ENCODE measurements around the gene ANKRD18B. TPM values are rescaled to one million over a fixed set of nuclear protein-coding genes. Genes with fewer than 3 reads are reported as not detected.
"Not testable (repeated sequence)": the region's sequence is repeated elsewhere in the genome, so short reads cannot be mapped to it uniquely, and the experiment has no call there.

The ANKRD18B gene
- total RNA-seq, 1 experiment from 2014 or later, result 4.6 TPM

DNA sequence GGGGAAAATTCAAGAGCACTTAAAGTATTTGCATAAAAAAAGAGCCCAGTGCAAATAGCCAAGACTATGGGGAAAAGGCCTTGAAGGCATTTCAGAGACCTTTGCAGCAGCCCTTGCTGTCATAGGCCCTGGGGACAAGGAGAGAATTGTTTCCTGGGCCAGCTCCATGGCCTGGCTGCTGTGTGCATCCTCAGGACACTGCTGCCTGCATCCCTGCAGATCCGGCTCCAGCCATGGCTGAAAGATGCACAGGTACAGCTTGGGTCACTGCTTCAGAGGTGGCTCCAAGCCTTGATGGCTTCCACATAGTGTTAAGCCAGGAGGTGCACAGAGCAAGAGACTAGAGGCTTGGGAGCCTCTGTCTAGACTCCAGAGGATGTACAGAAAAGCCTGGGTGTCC is 55.9 kb downstream of the ANKRD18B start:
- H3K27ac ChIP-seq; intact Hi-C loops (cut with micrococcal nuclease; ENCODE audit: unreplicated experiment); H3K4me1 ChIP-seq (replicated peaks; ENCODE audit: insufficient read depth); H3K4me2 ChIP-seq; H3K4me3 ChIP-seq; H2AFZ ChIP-seq; POLR2A ChIA-PET (ENCODE audit: unreplicated experiment); H3F3A ChIP-seq (ENCODE audit: insufficient read depth, low read depth); DNase-seq; H3K9me2 ChIP-seq (ENCODE audit: insufficient read depth); H3K79me2 ChIP-seq (ENCODE audit: low read depth); CTCF ChIA-PET; BruUV-seq (replicated peaks); H3K9me3 ChIP-seq (ENCODE audit: insufficient read depth, low read depth); H4K20me1 ChIP-seq (ENCODE audit: insufficient read depth); H3K27me3 ChIP-seq (ENCODE audit: insufficient read depth, low read depth); H3K36me3 ChIP-seq (ENCODE audit: low read depth): not testable (repeated sequence)

DNA sequence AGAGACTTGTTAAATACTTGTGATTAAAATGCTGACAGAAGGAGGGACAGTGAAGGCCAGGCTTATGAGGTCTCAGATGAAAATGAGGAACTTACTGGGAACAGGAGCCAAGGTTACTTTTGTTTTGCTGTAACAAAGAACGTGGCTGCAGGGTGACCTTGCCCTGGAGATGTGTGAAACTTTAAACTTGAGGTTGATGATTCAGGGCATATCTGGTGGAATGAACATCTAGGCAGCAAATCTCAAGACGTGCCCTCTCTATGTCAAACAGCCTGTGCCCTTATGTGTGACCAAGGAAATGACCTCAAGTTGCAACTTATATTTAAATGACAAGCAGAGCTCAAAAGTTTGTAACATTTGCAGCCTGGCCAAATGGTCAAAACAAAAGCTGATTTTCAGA is 58.6 kb downstream of the ANKRD18B start:
- BruUV-seq (replicated peaks); H3K9me3 ChIP-seq (ENCODE audit: insufficient read depth, low read depth); POLR2A ChIA-PET (ENCODE audit: unreplicated experiment): not testable (repeated sequence)

DNA sequence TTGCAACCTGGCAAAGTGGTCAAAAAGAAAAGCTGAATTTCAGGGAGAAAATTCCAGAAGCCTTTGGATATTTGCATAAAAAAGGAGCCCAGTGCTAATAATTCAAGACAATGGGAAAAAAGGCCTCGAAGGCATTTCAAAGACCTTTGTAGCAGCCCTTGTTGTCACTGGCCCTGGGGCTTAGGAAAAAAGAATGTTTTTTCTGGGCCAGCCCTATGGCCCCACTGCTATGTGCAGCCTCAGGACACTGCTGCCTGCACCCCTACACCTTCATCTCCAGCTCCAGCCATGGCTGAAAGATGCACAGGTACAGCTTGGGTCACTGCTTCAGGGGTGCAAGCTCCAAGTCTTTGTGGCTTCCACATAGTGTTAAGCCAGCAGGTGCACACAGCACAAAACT is 62.1 kb downstream of the ANKRD18B start:
- H3K79me2 ChIP-seq (ENCODE audit: low read depth); POLR2A ChIA-PET (ENCODE audit: unreplicated experiment): not testable (repeated sequence)

More for the DNA sequence above, 58.6 kb downstream of the ANKRD18B start:
- H3K36me3 ChIP-seq (ENCODE audit: low read depth); H3K4me3 ChIP-seq; H3K27ac ChIP-seq; H3F3A ChIP-seq (ENCODE audit: insufficient read depth, low read depth); H3K27me3 ChIP-seq (ENCODE audit: insufficient read depth, low read depth); H3K79me2 ChIP-seq (ENCODE audit: low read depth); DNase-seq; intact Hi-C loops (cut with micrococcal nuclease; ENCODE audit: unreplicated experiment); H4K20me1 ChIP-seq (ENCODE audit: insufficient read depth); H2AFZ ChIP-seq; H3K4me2 ChIP-seq; H3K4me1 ChIP-seq (replicated peaks; ENCODE audit: insufficient read depth); CTCF ChIA-PET; H3K9me2 ChIP-seq (ENCODE audit: insufficient read depth): not testable (repeated sequence)

DNA sequence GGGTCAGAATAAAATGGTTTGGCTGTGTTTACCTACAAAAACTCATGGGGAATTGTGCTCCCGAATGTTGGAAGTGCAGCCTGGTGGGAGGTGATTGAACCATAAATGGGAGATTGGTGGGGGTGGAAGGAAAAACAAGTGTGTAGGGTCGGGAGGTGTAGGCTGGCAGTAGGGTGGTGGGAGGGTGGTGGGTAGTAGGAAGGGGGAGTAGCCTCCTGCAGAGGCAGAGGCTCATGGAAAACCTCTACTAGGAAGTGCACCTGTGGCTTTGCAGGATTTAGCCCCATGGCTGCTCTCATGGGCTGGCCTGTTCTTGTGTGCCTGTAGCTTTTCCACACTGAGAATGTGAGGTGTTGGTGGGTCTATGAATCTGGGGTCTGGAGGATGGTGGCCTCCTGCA is 63.7 kb downstream of the ANKRD18B start:
- CTCF ChIA-PET; H3K79me2 ChIP-seq (ENCODE audit: low read depth); POLR2A ChIA-PET (ENCODE audit: unreplicated experiment); H3K36me3 ChIP-seq (ENCODE audit: low read depth); H3K4me1 ChIP-seq (replicated peaks; ENCODE audit: insufficient read depth); H3F3A ChIP-seq (ENCODE audit: insufficient read depth, low read depth); H3K4me3 ChIP-seq; DNase-seq; H3K27me3 ChIP-seq (ENCODE audit: insufficient read depth, low read depth); BruUV-seq (replicated peaks); H3K4me2 ChIP-seq; H2AFZ ChIP-seq; H4K20me1 ChIP-seq (ENCODE audit: insufficient read depth); H3K9me3 ChIP-seq (ENCODE audit: insufficient read depth, low read depth); H3K9me2 ChIP-seq (ENCODE audit: insufficient read depth); H3K27ac ChIP-seq; intact Hi-C loops (cut with micrococcal nuclease; ENCODE audit: unreplicated experiment): not testable (repeated sequence)

More for the DNA sequence above, 62.1 kb downstream of the ANKRD18B start:
- BruUV-seq (replicated peaks); H3K4me2 ChIP-seq; intact Hi-C loops (cut with micrococcal nuclease; ENCODE audit: unreplicated experiment); DNase-seq; H3K27me3 ChIP-seq (ENCODE audit: insufficient read depth, low read depth); H3F3A ChIP-seq (ENCODE audit: insufficient read depth, low read depth); H3K4me3 ChIP-seq; H2AFZ ChIP-seq; H4K20me1 ChIP-seq (ENCODE audit: insufficient read depth); H3K4me1 ChIP-seq (replicated peaks; ENCODE audit: insufficient read depth); H3K9me3 ChIP-seq (ENCODE audit: insufficient read depth, low read depth); H3K27ac ChIP-seq; CTCF ChIA-PET; H3K36me3 ChIP-seq (ENCODE audit: low read depth); H3K9me2 ChIP-seq (ENCODE audit: insufficient read depth): not testable (repeated sequence)

DNA sequence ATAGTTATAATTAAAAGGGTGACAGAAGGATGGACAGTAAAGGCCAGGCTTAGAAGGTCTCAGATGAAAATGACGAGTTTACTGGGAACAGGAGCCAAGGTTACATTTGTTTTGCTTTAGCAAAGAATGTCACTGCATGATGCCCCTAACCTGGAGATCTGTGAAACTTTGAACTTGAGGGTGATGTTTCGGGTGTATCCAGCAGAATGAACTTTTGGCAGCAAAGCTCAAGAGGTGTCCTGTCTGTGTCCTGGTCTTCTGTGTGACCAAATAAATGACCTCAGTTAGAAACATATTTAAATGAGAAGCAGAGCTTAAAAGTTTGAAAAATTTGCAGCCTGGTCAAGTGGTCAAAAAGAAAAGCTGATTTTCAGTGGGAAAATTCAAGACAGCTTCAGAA is 64.8 kb downstream of the ANKRD18B start:
- H3K27ac ChIP-seq; POLR2A ChIA-PET (ENCODE audit: unreplicated experiment); BruUV-seq (replicated peaks); CTCF ChIA-PET; H3K9me2 ChIP-seq (ENCODE audit: insufficient read depth); H3K4me2 ChIP-seq; H3F3A ChIP-seq (ENCODE audit: insufficient read depth, low read depth); H2AFZ ChIP-seq; H4K20me1 ChIP-seq (ENCODE audit: insufficient read depth); intact Hi-C loops (cut with micrococcal nuclease; ENCODE audit: unreplicated experiment); H3K9me3 ChIP-seq (ENCODE audit: insufficient read depth, low read depth); H3K4me3 ChIP-seq; H3K4me1 ChIP-seq (replicated peaks; ENCODE audit: insufficient read depth); H3K36me3 ChIP-seq (ENCODE audit: low read depth); DNase-seq; H3K27me3 ChIP-seq (ENCODE audit: insufficient read depth, low read depth); H3K79me2 ChIP-seq (ENCODE audit: low read depth): not testable (repeated sequence)

DNA sequence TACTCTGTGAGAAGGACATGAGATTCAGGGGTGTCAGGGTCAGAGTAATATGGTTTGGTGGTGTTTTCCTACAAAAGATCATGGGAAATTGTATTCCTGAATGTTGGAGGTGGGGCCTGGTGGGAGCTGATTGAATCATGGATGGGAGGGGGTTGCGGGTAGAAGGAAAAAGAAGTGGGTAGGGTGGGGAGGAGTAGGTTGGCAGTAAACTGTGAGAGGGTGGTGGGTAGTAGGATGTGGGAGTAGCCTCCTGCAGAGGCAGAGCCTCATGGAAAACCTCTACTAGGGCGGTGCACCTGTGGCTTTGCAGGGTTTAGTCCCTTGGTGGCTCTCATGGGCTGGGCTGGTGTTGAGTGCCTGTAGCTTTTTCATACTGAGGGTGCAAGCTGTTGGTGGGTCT is 66.8 kb downstream of the ANKRD18B start:
- H3K9me3 ChIP-seq (ENCODE audit: insufficient read depth, low read depth); intact Hi-C loops (cut with micrococcal nuclease; ENCODE audit: unreplicated experiment); H3K9me2 ChIP-seq (ENCODE audit: insufficient read depth); H3K27me3 ChIP-seq (ENCODE audit: insufficient read depth, low read depth); DNase-seq; H3K4me3 ChIP-seq; BruUV-seq (replicated peaks); H2AFZ ChIP-seq; CTCF ChIA-PET; H3K27ac ChIP-seq; H3F3A ChIP-seq (ENCODE audit: insufficient read depth, low read depth); H4K20me1 ChIP-seq (ENCODE audit: insufficient read depth); H3K79me2 ChIP-seq (ENCODE audit: low read depth); H3K4me2 ChIP-seq; H3K36me3 ChIP-seq (ENCODE audit: low read depth); H3K4me1 ChIP-seq (replicated peaks; ENCODE audit: insufficient read depth); POLR2A ChIA-PET (ENCODE audit: unreplicated experiment): not testable (repeated sequence)

DNA sequence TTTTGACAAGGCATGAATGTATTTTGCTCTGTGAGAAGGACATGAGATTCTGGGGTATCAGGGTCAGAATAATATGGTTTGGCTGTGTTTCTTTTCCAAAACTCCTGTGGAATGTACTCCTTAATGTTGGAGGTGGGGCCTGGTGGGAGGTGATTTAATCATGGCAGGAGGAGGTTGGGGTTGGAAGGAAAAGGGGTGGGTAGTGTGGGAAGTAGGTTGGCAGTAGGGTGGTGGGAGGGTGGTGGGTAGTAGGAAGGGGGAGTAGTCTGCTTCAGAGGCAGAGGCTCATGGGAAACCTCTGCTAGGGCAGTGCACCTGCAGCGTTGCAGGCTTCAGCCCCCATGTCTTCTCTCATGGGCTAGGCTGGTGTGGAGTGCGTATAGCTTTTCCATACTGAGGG is 72.9 kb downstream of the ANKRD18B start:
- H3K9me2 ChIP-seq (ENCODE audit: insufficient read depth); H3K4me2 ChIP-seq; H3K36me3 ChIP-seq (ENCODE audit: low read depth); intact Hi-C loops (cut with micrococcal nuclease; ENCODE audit: unreplicated experiment); BruUV-seq (replicated peaks); H3K27me3 ChIP-seq (ENCODE audit: insufficient read depth, low read depth); H2AFZ ChIP-seq; POLR2A ChIA-PET (ENCODE audit: unreplicated experiment); H3K79me2 ChIP-seq (ENCODE audit: low read depth); CTCF ChIA-PET; H4K20me1 ChIP-seq (ENCODE audit: insufficient read depth); H3K9me3 ChIP-seq (ENCODE audit: insufficient read depth, low read depth); H3F3A ChIP-seq (ENCODE audit: insufficient read depth, low read depth); H3K4me1 ChIP-seq (replicated peaks; ENCODE audit: insufficient read depth); DNase-seq; H3K4me3 ChIP-seq; H3K27ac ChIP-seq: not testable (repeated sequence)

DNA sequence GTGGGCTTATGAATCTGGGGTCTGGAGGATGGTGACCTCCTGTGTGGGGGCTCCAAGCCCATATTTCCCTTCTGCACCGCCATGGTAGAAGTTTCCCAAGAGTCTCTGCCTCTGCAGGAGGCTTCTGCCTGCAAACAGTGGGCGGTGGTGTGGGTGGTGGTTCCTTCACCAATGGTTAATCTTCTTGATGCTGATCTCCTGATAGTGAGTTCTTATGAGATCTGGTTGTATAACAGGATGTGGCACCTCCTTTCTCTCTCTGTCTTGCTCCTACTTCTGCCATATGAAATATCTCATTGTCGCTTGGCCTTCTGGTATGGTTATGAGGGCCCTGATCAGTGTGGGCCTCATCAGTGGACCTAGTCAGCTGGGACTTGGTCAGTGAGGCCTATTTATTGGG is 73.3 kb downstream of the ANKRD18B start:
- POLR2A ChIA-PET (ENCODE audit: unreplicated experiment); CTCF ChIA-PET; H3K9me2 ChIP-seq (ENCODE audit: insufficient read depth); H3K79me2 ChIP-seq (ENCODE audit: low read depth); H3K27me3 ChIP-seq (ENCODE audit: insufficient read depth, low read depth); H2AFZ ChIP-seq; H3K4me1 ChIP-seq (replicated peaks; ENCODE audit: insufficient read depth); H3K4me2 ChIP-seq; H3K27ac ChIP-seq; H4K20me1 ChIP-seq (ENCODE audit: insufficient read depth); H3F3A ChIP-seq (ENCODE audit: insufficient read depth, low read depth); H3K36me3 ChIP-seq (ENCODE audit: low read depth); intact Hi-C loops (cut with micrococcal nuclease; ENCODE audit: unreplicated experiment); DNase-seq; BruUV-seq (replicated peaks); H3K4me3 ChIP-seq; H3K9me3 ChIP-seq (ENCODE audit: insufficient read depth, low read depth): not testable (repeated sequence)
